Measurements from ENCODE around the gene PTCD1. TPM values are rescaled to one million over a fixed set of nuclear protein-coding genes. Genes with fewer than 3 reads are reported as not detected.

Gene PTCD1
- total and polyA plus RNA-seq, 2 of the 8 experiments (the other 6 are each of a cell fraction or from before 2014, with no cell fraction given): 7.5 to 7.6 TPM

DNA sequence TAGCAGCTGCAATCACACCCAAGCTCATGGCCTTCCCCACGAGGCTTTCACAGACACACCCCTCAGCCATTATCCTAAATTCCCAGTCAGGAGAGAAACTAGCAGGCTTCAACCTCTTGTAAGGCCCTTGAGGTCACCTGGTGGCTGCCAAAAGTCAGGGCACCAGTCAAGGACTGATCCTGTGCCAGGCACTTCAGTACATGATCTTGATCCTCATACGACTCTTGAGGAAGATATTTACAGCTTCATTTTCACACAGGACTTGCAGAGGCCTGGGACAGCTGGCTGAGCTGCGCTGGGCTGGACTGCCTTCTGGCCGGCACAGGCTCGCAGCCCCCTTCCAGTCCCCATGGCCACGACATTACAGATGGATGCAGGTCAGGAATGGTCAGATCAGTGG lies 39.0 kb downstream of the PTCD1 start:
- peaks cover 31 to 85% (median 62%) of the 10 kb centered on the region in 4 experiments; a peak in 7 of 8 replicates for H3K36me3 ChIP-seq (ENCODE audit: control insufficient read depth in 2 of 4, insufficient read depth in 4 of 4, low read length in 3 of 4)
- H2BK12ac ChIP-seq (ENCODE audit: low read depth, low read length): no peak overlapping the region
- H2AK5ac ChIP-seq (ENCODE audit: low read depth, low read length): no peak overlapping the region
- no peak overlapping the region for H2AFZ ChIP-seq (ENCODE audit: low read length)
- H3K27me3 ChIP-seq (replicated peaks in 1 of 4; ENCODE audit: control insufficient read depth in 3 of 4, extremely low read depth in 1 of 4, insufficient read depth in 3 of 4, low read length in 3 of 4): no peaks in the 10 kb centered on the region
- no peak overlapping the region for H3K18ac ChIP-seq (ENCODE audit: extremely low read depth, low read length)
- H3K79me1 ChIP-seq (ENCODE audit: low read depth, low read length): peaks cover 11% of the 10 kb centered on the region
- no peak overlapping the region for H3K4me3 ChIP-seq (ENCODE audit: extremely low read depth in 1 of 4, insufficient read depth in 2 of 4, low read depth in 3 of 4, low read length in 4 of 4)
- DNase-seq (ENCODE audit: low read depth in 1 of 2, low spot score in 2 of 2) (no peak), FAIRE-seq (no peak)
- H4K5ac ChIP-seq (ENCODE audit: insufficient read length, low read depth, low read length): no peak overlapping the region
- POLR2A ChIA-PET (ENCODE audit: partially characterized antibody): interaction anchor here (0.8 to 3.7 kb wide), 11 partner anchors 9 to 437 kb away, joined by 3 to 39 read pairs (median 4); partner anchors contain the start of genes BUD31 and PDAP1
- no peak overlapping the region for H3K14ac ChIP-seq (ENCODE audit: insufficient read length)
- no peak for TF ChIP-seq SAP30 (IDR thresholded peaks at IDR 0.05; ENCODE audit: insufficient read depth, insufficient replicate concordance, low read length)
- 0 out of 3 replicates have a peak, but pooled peaks of 1 of the 2 experiments have one; percentile 41 for TF ChIP-seq POLR2A (IDR thresholded peaks at IDR 0.05; ENCODE audit: control extremely low read depth in 1 of 2, low read depth in 2 of 2, low read length in 2 of 2)
- no peak for TF ChIP-seq MAFK (IDR thresholded peaks at IDR 0.05; ENCODE audit: low read depth, low read length)
- no peak for TF ChIP-seq JUN (IDR thresholded peaks at IDR 0.05; ENCODE audit: low read depth, low read length)
- TF ChIP-seq RBBP5 (IDR thresholded peaks at IDR 0.05; ENCODE audit: borderline replicate concordance, low read depth, low read length): no peak
- WGBS, 2 experiments (ENCODE audit: extremely low coverage in 1 of 2, insufficient coverage in 1 of 2, insufficient read length in 1 of 2, insufficient replicate concordance in 2 of 2, low coverage in 1 of 2, low lambda C conversion rate in 2 of 2, missing lambda C conversion rate in 1 of 2): 95% methylated on average over 6 of the region's 6 CpGs; no CpG with 5 or more reads in 1 of the 2 experiments
- H3K4me2 ChIP-seq (ENCODE audit: insufficient read depth in 1 of 2, low read depth in 2 of 2, low read length in 2 of 2): no peak overlapping the region
- no peak overlapping the region for H2BK20ac ChIP-seq (ENCODE audit: low read length)
- no peak overlapping the region for H3K27ac ChIP-seq (ENCODE audit: low read depth, low read length)
- H3K79me2 ChIP-seq (ENCODE audit: control insufficient read depth in 1 of 2, insufficient read depth in 2 of 2, low read length in 2 of 2): peaks cover 0 to 14% of the 10 kb centered on the region in 2 experiments; a peak in 3 of 4 replicates
- H3K4ac ChIP-seq (replicated peaks; ENCODE audit: insufficient read length, low read depth, low read length): no peak overlapping the region
- no peak overlapping the region for H3K56ac ChIP-seq (replicated peaks; ENCODE audit: insufficient read length, low read depth, low read length)
- no peak overlapping the region for H3K23ac ChIP-seq (ENCODE audit: insufficient read length)
- no peaks in the 10 kb centered on the region; the same call in 1 of the 2 replicates for H3K23me2 ChIP-seq (ENCODE audit: low read depth, low read length)
- no peaks in the 10 kb centered on the region for H3K4me1 ChIP-seq (replicated peaks in 1 of 4; ENCODE audit: control insufficient read depth in 3 of 4, insufficient read depth in 4 of 4, low read length in 3 of 4)
- H3K9me3 ChIP-seq (ENCODE audit: insufficient read depth in 2 of 2, low read depth in 1 of 2, low read length in 1 of 2): no peaks in the 10 kb centered on the region
- H2BK120ac ChIP-seq (replicated peaks; ENCODE audit: low read depth, low read length): no peak overlapping the region
- H2BK15ac ChIP-seq (ENCODE audit: low read length): no peak overlapping the region
- no peak overlapping the region for H3K9ac ChIP-seq (replicated peaks in 1 of 4; ENCODE audit: extremely low read depth in 1 of 4, low read depth in 3 of 4, low read length in 3 of 4)
- H4K91ac ChIP-seq (replicated peaks; ENCODE audit: insufficient read length, low read length): no peak overlapping the region
- H4K20me1 ChIP-seq (replicated peaks in 1 of 2; ENCODE audit: control insufficient read depth in 1 of 2, insufficient read depth in 2 of 2, low read length in 2 of 2): peaks cover 14 to 39% of the 10 kb centered on the region in 2 experiments
- no peak overlapping the region for H2BK5ac ChIP-seq (ENCODE audit: low read depth, low read length)
- CTCF ChIA-PET (ENCODE audit: partially characterized antibody): interaction anchor here (0.9 to 2.5 kb wide), 7 partner anchors 11 to 237 kb away, joined by 3 to 7 read pairs (median 3); no protein-coding TSS in a partner anchor
- no peak overlapping the region for H4K8ac ChIP-seq (ENCODE audit: extremely low read depth, insufficient read depth, low read length)
